Mucosa of descending colon (tissue), 3 donors: Measurements from ENCODE around the gene PLIN5. TPM values are rescaled to one million over a fixed set of nuclear protein-coding genes. Genes with fewer than 3 reads are reported as not detected.

Experiments used
- ATAC-seq: fragments of 200-7000 bp; cut with Tn5 transposase; one replicate; pipeline ENCODE4 v1.9.1; 2020; ENCODE audit warnings: mild to moderate bottlenecking, moderate library complexity
- DNase-seq, 3 donors: peaks; one replicate each; pipeline ENCODE4 v3.0.0-alpha.2; 2020
- H3K36me3 ChIP-seq: fragments of 200-600 bp; one replicate; pipeline ENCODE4 v1.8.0; 2021; ENCODE audit warnings: low read depth, mild to moderate bottlenecking
- H3K4me1 ChIP-seq: fragments of 200-600 bp; one replicate; pipeline ENCODE4 v1.8.0; 2021; ENCODE audit warnings: low read depth, mild to moderate bottlenecking
- H3K4me3 ChIP-seq: fragments of 200-600 bp; one replicate; pipeline ENCODE4 v1.8.0; 2021; ENCODE audit warnings: mild to moderate bottlenecking
- H3K9me3 ChIP-seq: fragments of 200-600 bp; one replicate; pipeline ENCODE4 v1.8.0; 2021; ENCODE audit warnings: mild to moderate bottlenecking
- intact Hi-C, 2 donors: fragments of 100-400 bp; cut with DNase I in 1 of 2; cut with micrococcal nuclease in 1 of 2; formaldehyde crosslinking; loops; one replicate each; pipeline versions ENCODE4 v1.11.0 to v1.11.1; 2022; cut with DNase I, micrococcal nuclease
- total RNA-seq, 3 donors: library from RNA; stranded (reverse); fragmentation: NEBNext Ultra II Directional in 2 of 3; extraction: Animal tissue kit (Norgen Biotek cat#: 25700) in 2 of 3; gene quantifications; one replicate each; pipeline versions ENCODE4 v1.2.1 to v1.2.4, GENCODE V29; 2021 to 2023
- TF ChIP-seq, protein P1 (sequence below): fragments of 200-600 bp; IDR thresholded peaks from one replicate; pipeline ENCODE4 v1.8.0; 2022; ENCODE audit warnings: antibody characterized with exemption, mild to moderate bottlenecking
- donor health status: DM: no; HTN: no; CAD: no; lungs with moderate emphysema.
- donor health status: DM: no; HTN: no; CAD: no.
- donor health status: DM: no; HTN: yes; CAD: no.

PLIN5 gene
- total RNA-seq, 3 donors from 2014 or later = 3.2 to 6.7 (median 4.5) TPM

DNA sequence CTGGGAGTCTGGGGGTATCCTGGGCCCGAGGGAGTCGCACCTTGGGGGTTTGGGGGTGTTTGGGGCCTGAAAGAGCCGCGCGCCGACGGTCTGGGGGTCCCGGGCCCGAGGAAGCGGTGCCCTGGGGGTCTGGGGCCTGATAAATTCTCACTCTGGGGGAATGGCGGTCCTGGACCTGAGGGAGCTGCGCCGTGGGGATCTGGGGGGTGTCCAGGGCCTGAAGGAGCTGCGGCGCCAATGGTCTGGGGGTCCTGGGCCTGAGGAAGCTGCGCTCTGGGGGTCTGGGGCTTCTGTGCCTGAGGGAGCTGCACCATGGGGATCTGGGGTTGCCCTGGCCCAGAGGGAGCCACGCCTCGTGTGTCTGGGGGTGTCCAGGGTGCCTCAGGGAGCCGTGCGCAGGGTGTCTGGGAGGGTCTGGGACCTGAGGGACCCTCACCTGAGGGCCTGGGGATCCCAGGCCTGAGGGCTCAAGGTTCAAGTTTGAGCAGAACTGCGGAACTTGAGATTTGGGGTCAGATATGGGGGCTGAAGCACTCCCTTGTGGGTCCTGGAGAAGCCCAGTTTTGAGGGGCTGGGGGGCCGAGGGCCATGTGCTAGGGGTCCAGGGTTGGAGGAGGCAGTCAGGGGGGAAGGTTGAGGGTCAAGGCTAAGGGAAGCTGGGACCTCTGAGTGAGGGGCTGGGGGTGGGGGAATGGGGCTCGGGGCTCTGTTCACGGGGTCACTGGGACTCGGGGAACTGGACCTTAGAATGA lies 61.8 kb downstream of the PLIN5 start:
- H3K4me1 ChIP-seq = peaks cover 12% of the 10 kb centered on the region
- ATAC-seq (no peak), DNase-seq (no peak)
- H3K4me3 ChIP-seq = peak overlapping the region; percentile 83
- peaks cover 6% of the 10 kb centered on the region for H3K36me3 ChIP-seq
- TF ChIP-seq, protein P1, sequence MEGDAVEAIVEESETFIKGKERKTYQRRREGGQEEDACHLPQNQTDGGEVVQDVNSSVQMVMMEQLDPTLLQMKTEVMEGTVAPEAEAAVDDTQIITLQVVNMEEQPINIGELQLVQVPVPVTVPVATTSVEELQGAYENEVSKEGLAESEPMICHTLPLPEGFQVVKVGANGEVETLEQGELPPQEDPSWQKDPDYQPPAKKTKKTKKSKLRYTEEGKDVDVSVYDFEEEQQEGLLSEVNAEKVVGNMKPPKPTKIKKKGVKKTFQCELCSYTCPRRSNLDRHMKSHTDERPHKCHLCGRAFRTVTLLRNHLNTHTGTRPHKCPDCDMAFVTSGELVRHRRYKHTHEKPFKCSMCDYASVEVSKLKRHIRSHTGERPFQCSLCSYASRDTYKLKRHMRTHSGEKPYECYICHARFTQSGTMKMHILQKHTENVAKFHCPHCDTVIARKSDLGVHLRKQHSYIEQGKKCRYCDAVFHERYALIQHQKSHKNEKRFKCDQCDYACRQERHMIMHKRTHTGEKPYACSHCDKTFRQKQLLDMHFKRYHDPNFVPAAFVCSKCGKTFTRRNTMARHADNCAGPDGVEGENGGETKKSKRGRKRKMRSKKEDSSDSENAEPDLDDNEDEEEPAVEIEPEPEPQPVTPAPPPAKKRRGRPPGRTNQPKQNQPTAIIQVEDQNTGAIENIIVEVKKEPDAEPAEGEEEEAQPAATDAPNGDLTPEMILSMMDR = no peak
- intact Hi-C loops = no loop called here
- H3K9me3 ChIP-seq = no peaks in the 10 kb centered on the region

Other genes starting within 250 kb of the PLIN5 start
- 1 to 10 TPM in 2 of 3 donors, under 1 TPM in 1; 0.46 to 1.3 (median 1.2) TPM for gene TMIGD2, start 232.8 kb downstream of the PLIN5 start, total RNA-seq
- 1 to 10 TPM in 1 of 3 donors, under 1 TPM in 2; 0.64 to 2.0 (median 0.84) TPM for gene FSD1, start 230.6 kb downstream of the PLIN5 start, total RNA-seq
- 100 to 1,000 TPM in 2 of 3 donors, 10 to 100 TPM in 1; 91.4 to 330 (median 183) TPM for gene STAP2, start 196.4 kb downstream of the PLIN5 start, total RNA-seq
- gene MPND, start 191.7 kb downstream of the PLIN5 start, total RNA-seq = 10 to 100 TPM; 43.8 to 82.8 (median 49.0) TPM
- 10 to 100 TPM; 31.7 to 54.9 (median 47.5) TPM for gene SH3GL1, start 134.7 kb downstream of the PLIN5 start, total RNA-seq
- gene CHAF1A, start 132.6 kb downstream of the PLIN5 start, total RNA-seq = 10 to 100 TPM; 17.3 to 24.9 (median 18.1) TPM
- gene UBXN6, start 77.4 kb downstream of the PLIN5 start, total RNA-seq = 100 to 1,000 TPM in 1 of 3 donors, 10 to 100 TPM in 2; 79.1 to 104 (median 96.3) TPM
- gene HDGFL2, start 62.9 kb downstream of the PLIN5 start, total RNA-seq = 10 to 100 TPM; 35.6 to 49.2 (median 39.0) TPM
- 10 to 100 TPM in 1 of 3 donors, 1 to 10 TPM in 2; 2.8 to 90.0 (median 3.4) TPM for gene PLIN4, start 16.7 kb downstream of the PLIN5 start, total RNA-seq
- 10 to 100 TPM in 2 of 3 donors, 1 to 10 TPM in 1; 7.9 to 25.0 (median 22.8) TPM for gene LRG1, start 4.8 kb upstream of the PLIN5 start, total RNA-seq
- gene SEMA6B, start 24.5 kb upstream of the PLIN5 start, total RNA-seq = 1 to 10 TPM; 2.5 to 8.4 (median 5.9) TPM
- 10 to 100 TPM in 2 of 3 donors, 1 to 10 TPM in 1; 5.1 to 47.6 (median 10.7) TPM for gene TNFAIP8L1, start 104.3 kb upstream of the PLIN5 start, total RNA-seq
- 10 to 100 TPM; 50.2 to 85.9 (median 54.8) TPM for gene MYDGF, start 135.1 kb upstream of the PLIN5 start, total RNA-seq
- 10 to 100 TPM; 67.8 to 89.3 (median 74.0) TPM for gene DPP9, start 188.6 kb upstream of the PLIN5 start, total RNA-seq